ENCODE results near the gene TRIM37. TPM values are rescaled to one million over a fixed set of nuclear protein-coding genes. Genes with fewer than 3 reads are reported as not detected.

Gene TRIM37
- total and polyA plus RNA-seq, 5 donors: 6.5 to 18.0 (median 17.8) TPM

DNA sequence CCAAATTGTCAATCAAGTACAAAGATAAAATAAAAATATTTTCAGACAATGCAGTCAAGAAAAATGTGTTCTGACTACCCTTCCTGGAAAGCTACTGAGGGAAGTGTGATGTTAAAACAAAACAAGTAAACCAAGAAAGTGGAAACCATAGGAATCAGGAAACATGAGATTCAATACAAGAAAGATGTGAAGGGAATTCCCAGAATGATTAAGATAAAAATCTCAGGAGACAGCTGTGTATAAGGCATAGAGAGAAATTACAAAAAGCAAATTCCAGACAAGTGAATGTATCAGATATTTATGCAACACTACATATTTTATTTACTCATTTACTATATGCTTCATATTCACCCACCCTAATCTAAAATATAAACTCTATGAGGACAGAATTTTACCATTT, 32.2 kb downstream of the TRIM37 start:
- H3K4me3 ChIP-seq (ENCODE audit: low read length): no peak overlapping the region
- H3K27ac ChIP-seq (ENCODE audit: low read length): no peak overlapping the region
- no peaks in the 10 kb centered on the region for H3K27me3 ChIP-seq (ENCODE audit: control insufficient read depth, insufficient read depth)
- no peaks in the 10 kb centered on the region for H3K4me1 ChIP-seq (ENCODE audit: control insufficient read depth, insufficient read depth, low read length)
- no peak for ATAC-seq
- no peak for DNase-seq
- H3K9me3 ChIP-seq (ENCODE audit: control insufficient read depth, low read length): no peaks in the 10 kb centered on the region
- intact Hi-C loops (cut with DNase I): no loop called here

DNA sequence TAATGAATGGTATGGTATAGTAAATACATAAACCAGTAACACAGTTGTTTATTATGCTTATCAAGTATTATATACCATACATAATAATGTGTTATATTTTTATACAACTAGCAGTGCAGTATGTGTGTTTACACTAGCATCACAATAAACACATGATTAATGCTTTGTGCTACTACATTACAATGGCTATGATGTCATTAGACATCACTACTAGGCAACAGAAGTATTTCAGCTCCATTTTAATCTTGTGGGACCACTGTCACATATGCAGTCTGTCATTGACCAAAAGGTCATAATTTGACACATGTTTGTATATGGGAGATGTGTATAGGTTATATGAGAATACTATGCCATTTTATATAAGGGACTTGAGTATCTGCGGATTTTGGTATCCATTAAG, 32.7 kb downstream of the TRIM37 start:
- intact Hi-C loops (cut with DNase I): no loop called here
- Histone ChIP-seq H3K4me3 (ENCODE audit: low read length) (no peak overlapping the region), H3K27ac (ENCODE audit: low read length) (no peak overlapping the region), H3K9me3 (ENCODE audit: control insufficient read depth, low read length) (no peaks in the 10 kb centered on the region), H3K4me1 (ENCODE audit: control insufficient read depth, insufficient read depth, low read length) (no peaks in the 10 kb centered on the region), H3K27me3 (ENCODE audit: control insufficient read depth, insufficient read depth) (no peaks in the 10 kb centered on the region)
- DNase-seq: no peak
- ATAC-seq: no peak
- WGBS: 100% methylated on average over 1 of the region's 1 CpG

DNA sequence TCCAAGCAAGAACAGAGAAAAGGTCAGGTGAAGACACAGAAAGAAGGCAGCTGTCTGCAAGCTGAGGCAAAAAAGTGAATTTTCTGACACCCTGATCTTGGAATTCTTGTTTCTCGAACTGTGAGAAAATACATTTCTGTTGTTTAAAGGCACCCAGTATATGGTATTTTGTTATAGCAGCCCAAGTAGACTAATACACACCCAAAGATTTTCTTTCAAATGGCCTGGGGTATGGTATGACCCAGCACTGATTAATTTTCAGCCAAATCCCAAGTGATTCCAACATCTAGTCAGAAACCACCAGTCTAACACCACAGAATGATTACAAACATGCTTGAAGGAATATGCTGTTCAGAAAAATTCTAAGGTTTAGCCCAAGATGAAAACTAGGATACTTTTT, 36.8 kb downstream of the TRIM37 start:
- Histone ChIP-seq H3K27ac (ENCODE audit: low read length) (no peak overlapping the region), H3K4me1 (ENCODE audit: control insufficient read depth, insufficient read depth, low read length) (no peaks in the 10 kb centered on the region), H3K4me3 (ENCODE audit: low read length) (no peak overlapping the region), H3K27me3 (ENCODE audit: control insufficient read depth, insufficient read depth) (no peaks in the 10 kb centered on the region), H3K9me3 (ENCODE audit: control insufficient read depth, low read length) (no peaks in the 10 kb centered on the region)
- ATAC-seq (no peak), DNase-seq (no peak)
- WGBS: 94% methylated on average over 1 of the region's 1 CpG
- intact Hi-C loops (cut with DNase I): no loop called here

DNA sequence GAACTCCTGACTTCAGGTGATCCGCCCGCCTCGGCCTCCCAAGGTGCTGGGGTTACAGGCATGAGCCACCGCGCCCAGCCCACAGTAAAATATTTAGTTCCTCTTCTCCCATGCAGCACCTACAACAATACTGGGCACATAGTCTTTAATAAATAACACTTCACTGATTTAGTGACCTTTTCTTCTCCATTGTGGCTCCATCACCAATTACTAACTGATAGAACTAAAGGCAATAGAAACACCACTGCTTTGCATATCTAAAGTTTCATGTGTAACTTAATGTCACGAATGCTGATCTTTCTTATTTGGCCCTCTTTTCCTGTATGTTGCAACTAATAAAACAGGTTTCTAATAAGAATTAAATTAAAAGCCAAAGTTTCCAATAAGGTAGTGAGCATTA, 38.9 kb downstream of the TRIM37 start:
- intact Hi-C loops (cut with DNase I): no loop called here
- WGBS: 97% methylated on average over 6 of the region's 6 CpGs
- Histone ChIP-seq H3K4me3 (ENCODE audit: low read length) (no peak overlapping the region), H3K27me3 (ENCODE audit: control insufficient read depth, insufficient read depth) (no peaks in the 10 kb centered on the region), H3K4me1 (ENCODE audit: control insufficient read depth, insufficient read depth, low read length) (no peaks in the 10 kb centered on the region), H3K27ac (ENCODE audit: low read length) (no peak overlapping the region), H3K9me3 (ENCODE audit: control insufficient read depth, low read length) (no peaks in the 10 kb centered on the region)
- no peak for DNase-seq
- no peak for ATAC-seq

DNA sequence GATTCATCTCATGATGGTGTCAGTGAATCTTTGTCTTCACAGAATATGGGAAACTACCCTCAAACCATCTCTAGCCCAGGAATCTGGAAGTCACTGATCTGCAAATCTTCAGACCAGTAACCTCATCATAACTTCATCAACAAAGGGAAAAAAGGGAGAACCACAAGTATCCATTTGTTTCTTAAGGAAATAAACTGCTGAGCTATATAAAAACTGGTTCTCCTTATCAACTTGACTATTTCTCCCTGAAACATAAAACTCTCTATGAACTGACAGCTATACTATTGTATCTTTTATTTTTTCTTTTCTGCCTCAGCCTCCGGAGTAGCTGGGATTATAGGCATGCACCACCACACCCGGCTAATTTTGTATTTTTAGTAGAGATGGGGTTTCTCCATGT, 39.3 kb downstream of the TRIM37 start:
- Histone ChIP-seq H3K4me3 (ENCODE audit: low read length) (no peak overlapping the region), H3K27ac (ENCODE audit: low read length) (no peak overlapping the region), H3K27me3 (ENCODE audit: control insufficient read depth, insufficient read depth) (no peaks in the 10 kb centered on the region), H3K4me1 (ENCODE audit: control insufficient read depth, insufficient read depth, low read length) (no peaks in the 10 kb centered on the region), H3K9me3 (ENCODE audit: control insufficient read depth, low read length) (no peaks in the 10 kb centered on the region)
- no peak for ATAC-seq
- 89% methylated on average over 2 of the region's 2 CpGs for WGBS
- intact Hi-C loops (cut with DNase I): no loop called here
- DNase-seq: no peak

DNA sequence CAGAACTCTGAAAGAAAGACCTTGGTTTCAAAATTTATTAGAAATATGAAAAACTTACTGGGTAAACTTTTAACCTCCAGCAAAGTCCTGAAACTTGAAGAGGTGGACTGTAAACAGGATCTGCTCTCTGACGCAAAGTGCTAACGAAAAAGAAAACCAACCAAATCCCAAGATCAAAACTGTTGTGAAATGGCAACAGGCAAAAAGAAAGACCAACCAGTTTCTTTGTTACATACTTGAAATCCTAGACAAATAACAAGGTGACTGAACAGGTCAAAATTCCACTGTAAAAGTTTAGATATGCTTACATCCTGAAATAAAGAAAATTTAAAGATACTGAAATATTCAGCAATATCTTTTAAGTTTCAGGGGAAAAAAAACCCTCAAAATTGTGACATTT, 44.2 kb downstream of the TRIM37 start:
- no peak for ATAC-seq
- Histone ChIP-seq H3K27ac (ENCODE audit: low read length) (no peak overlapping the region), H3K27me3 (ENCODE audit: control insufficient read depth, insufficient read depth) (no peaks in the 10 kb centered on the region), H3K4me1 (ENCODE audit: control insufficient read depth, insufficient read depth, low read length) (no peaks in the 10 kb centered on the region), H3K9me3 (ENCODE audit: control insufficient read depth, low read length) (no peaks in the 10 kb centered on the region), H3K4me3 (ENCODE audit: low read length) (no peak overlapping the region)
- intact Hi-C loops (cut with DNase I): no loop called here
- DNase-seq: no peak
- 96% methylated on average over 2 of the region's 2 CpGs for WGBS

DNA sequence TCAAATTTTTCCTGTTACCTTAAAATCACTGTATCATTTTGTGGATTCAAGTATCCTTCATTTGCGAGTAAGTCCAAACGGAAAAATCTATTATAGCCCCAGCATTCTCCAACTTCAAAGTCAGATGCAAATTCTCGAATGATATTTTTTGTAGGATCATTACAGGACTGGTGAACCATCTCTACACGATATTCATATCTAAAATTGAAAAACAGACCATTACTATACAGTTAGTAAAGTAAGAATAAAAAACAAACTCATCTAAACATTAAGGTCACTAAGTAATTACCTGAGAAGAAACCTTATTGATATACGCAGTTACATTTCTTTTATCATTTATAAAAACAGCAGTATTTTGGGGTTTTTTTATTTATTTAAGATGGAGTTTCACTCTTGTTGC, 49.8 kb downstream of the TRIM37 start:
- ATAC-seq (no peak), DNase-seq (no peak)
- Histone ChIP-seq H3K27ac (ENCODE audit: low read length) (no peak overlapping the region), H3K27me3 (ENCODE audit: control insufficient read depth, insufficient read depth) (no peaks in the 10 kb centered on the region), H3K4me3 (ENCODE audit: low read length) (no peak overlapping the region), H3K4me1 (ENCODE audit: control insufficient read depth, insufficient read depth, low read length) (no peaks in the 10 kb centered on the region), H3K9me3 (ENCODE audit: control insufficient read depth, low read length) (no peaks in the 10 kb centered on the region)
- WGBS: 98% methylated on average over 5 of the region's 5 CpGs
- intact Hi-C loops (cut with DNase I): no loop called here

DNA sequence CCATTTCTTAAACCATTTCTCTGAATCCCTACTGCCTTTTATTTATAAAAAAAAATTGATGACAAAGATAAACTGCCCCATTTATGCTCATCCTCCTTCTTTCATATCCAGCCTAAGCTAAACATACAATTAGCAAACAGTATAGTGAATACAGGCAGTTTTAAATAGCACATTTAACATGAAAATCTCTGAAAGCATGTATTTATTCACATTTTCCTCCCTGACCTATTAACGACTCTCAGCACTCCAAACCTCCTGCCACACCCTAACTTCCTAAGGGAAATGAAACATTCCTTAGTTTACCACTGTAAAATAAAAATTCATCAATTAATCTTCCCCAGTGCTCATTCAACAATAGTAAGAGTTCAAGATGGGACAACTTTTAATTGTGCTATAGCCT, 56.9 kb downstream of the TRIM37 start:
- 54% methylated on average over 1 of the region's 1 CpG for WGBS
- Histone ChIP-seq H3K4me3 (ENCODE audit: low read length) (no peak overlapping the region), H3K4me1 (ENCODE audit: control insufficient read depth, insufficient read depth, low read length) (no peaks in the 10 kb centered on the region)

DNA sequence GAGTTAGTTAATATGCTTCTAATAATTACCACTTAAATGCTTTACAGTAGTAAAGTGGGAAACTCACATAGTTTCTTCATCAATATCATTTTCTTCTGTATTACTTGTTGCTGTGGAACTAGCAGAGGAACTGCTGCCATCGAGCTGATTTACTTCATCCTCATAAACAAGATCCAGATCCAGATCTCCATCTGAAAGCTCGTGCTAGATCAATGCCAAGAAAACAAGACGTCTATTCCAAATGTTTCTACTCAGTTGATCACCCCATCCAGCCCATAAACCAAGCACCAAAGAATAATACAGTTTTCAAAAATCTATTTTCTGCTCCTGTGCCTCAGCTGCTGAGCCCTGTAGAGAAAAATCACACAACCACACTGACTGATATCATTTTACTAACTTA, 59.1 kb downstream of the TRIM37 start:
- no peak for DNase-seq
- Histone ChIP-seq H3K9me3 (ENCODE audit: control insufficient read depth, low read length) (no peaks in the 10 kb centered on the region), H3K27ac (ENCODE audit: low read length) (no peak overlapping the region), H3K4me1 (ENCODE audit: control insufficient read depth, insufficient read depth, low read length) (no peaks in the 10 kb centered on the region), H3K4me3 (ENCODE audit: low read length) (no peak overlapping the region), H3K27me3 (ENCODE audit: control insufficient read depth, insufficient read depth) (no peaks in the 10 kb centered on the region)
- WGBS: 48% methylated on average over 3 of the region's 3 CpGs
- intact Hi-C loops (cut with DNase I): no loop called here
- no peak for ATAC-seq

More for the DNA sequence above, 56.9 kb downstream of the TRIM37 start:
- ATAC-seq (no peak), DNase-seq (no peak)
- Histone ChIP-seq H3K9me3 (ENCODE audit: control insufficient read depth, low read length) (no peaks in the 10 kb centered on the region), H3K27me3 (ENCODE audit: control insufficient read depth, insufficient read depth) (no peaks in the 10 kb centered on the region), H3K27ac (ENCODE audit: low read length) (no peak overlapping the region)
- intact Hi-C loops (cut with DNase I): no loop called here

DNA sequence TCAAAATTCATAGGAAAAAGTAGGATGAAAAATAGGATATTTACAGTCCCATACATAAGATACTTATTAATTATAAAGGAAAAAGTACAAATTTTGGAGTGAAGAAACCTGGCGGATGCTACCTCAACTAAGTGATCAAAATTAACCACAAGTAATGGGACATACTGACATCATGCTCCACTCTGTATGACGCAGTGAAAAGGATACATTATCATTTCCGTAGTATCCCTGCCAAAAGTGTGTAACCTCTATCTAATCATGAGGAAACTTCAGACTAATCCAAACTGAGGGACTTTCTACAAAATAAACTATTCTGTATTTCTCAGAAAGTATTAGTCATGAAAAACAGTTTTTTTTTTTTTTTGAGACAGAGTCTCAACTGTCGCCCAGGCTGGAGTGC, 60.5 kb downstream of the TRIM37 start:
- H3K9me3 ChIP-seq (ENCODE audit: control insufficient read depth, low read length): no peaks in the 10 kb centered on the region
- intact Hi-C loops (cut with DNase I): no loop called here
- ATAC-seq (peak; percentile 57 to 87), DNase-seq (no peak)
- H3K27ac ChIP-seq (ENCODE audit: low read length): no peak overlapping the region
- 78% methylated on average over 4 of the region's 4 CpGs for WGBS
- H3K4me3 ChIP-seq (ENCODE audit: low read length): no peak overlapping the region
- no peaks in the 10 kb centered on the region for H3K27me3 ChIP-seq (ENCODE audit: control insufficient read depth, insufficient read depth)
- H3K4me1 ChIP-seq (ENCODE audit: control insufficient read depth, insufficient read depth, low read length): no peaks in the 10 kb centered on the region

DNA sequence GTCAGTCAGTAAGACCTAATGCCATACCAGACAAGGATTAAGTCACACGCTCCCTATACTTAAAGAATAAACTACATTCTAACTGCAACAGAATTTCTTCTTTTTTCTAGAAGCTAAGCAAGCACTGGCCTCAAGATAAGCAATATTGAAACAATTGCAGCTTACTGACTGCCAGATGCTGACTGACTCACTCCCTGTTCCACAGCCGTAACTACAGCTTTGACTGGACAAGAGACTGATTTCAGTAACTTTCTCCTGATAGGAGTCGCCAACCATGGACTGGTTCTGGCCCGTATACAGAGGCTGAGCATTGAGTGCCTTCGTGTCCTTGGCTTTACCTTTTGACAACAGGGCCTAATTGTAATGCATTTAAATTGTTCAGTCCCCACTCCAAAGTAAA, 67.9 kb downstream of the TRIM37 start:
- no peak overlapping the region for H3K27ac ChIP-seq (ENCODE audit: low read length)
- 66% methylated on average over 5 of the region's 5 CpGs for WGBS
- H3K9me3 ChIP-seq (ENCODE audit: control insufficient read depth, low read length): no peaks in the 10 kb centered on the region

DNA sequence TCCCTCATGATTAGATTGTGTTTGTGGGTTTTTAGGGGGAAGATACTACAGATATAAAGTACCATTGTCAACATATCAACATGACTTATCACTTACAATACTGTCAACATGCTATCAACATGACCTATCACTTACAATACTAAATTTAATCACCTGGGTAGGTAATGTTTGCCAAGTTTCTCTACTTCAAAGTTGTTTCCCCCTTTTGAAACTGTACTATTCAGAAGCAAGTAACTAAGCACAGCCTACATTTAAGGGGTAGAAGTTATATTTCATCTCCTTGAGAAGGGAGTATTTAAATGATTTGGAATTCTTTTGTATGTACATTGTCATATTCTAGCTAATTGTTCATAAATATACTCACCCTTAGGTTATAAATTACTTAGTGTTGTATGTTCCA, 68.7 kb downstream of the TRIM37 start:
- no peak overlapping the region for H3K4me3 ChIP-seq (ENCODE audit: low read length)
- H3K4me1 ChIP-seq (ENCODE audit: control insufficient read depth, insufficient read depth, low read length): no peaks in the 10 kb centered on the region
- no peak for ATAC-seq
- intact Hi-C loops (cut with DNase I): no loop called here
- DNase-seq: no peak
- H3K9me3 ChIP-seq (ENCODE audit: control insufficient read depth, low read length): no peaks in the 10 kb centered on the region
- no peaks in the 10 kb centered on the region for H3K27me3 ChIP-seq (ENCODE audit: control insufficient read depth, insufficient read depth)
- no peak overlapping the region for H3K27ac ChIP-seq (ENCODE audit: low read length)

More for the DNA sequence above, 67.9 kb downstream of the TRIM37 start:
- no peaks in the 10 kb centered on the region for H3K4me1 ChIP-seq (ENCODE audit: control insufficient read depth, insufficient read depth, low read length)
- ATAC-seq (peak; percentile 69 to 80), DNase-seq (no peak)
- H3K27me3 ChIP-seq (ENCODE audit: control insufficient read depth, insufficient read depth): no peaks in the 10 kb centered on the region
- no peak overlapping the region for H3K4me3 ChIP-seq (ENCODE audit: low read length)
- intact Hi-C loops (cut with DNase I): no loop called here
